Activated CD4-positive, alpha-beta T cell treated with anti-CD3 and anti-CD28 coated beads, Interleukin-2, amount 50 U/mL, for 1 hour (primary cell): ENCODE data around the gene CTSD.
"Not testable (repeated sequence)": the region's sequence is repeated elsewhere in the genome, so short reads cannot be mapped to it uniquely, and the experiment has no call there.

Source experiments
- DNase-seq: peaks from one replicate; pipeline ENCODE4 v3.0.0-alpha.2; 2020

CTSD gene

DNA sequence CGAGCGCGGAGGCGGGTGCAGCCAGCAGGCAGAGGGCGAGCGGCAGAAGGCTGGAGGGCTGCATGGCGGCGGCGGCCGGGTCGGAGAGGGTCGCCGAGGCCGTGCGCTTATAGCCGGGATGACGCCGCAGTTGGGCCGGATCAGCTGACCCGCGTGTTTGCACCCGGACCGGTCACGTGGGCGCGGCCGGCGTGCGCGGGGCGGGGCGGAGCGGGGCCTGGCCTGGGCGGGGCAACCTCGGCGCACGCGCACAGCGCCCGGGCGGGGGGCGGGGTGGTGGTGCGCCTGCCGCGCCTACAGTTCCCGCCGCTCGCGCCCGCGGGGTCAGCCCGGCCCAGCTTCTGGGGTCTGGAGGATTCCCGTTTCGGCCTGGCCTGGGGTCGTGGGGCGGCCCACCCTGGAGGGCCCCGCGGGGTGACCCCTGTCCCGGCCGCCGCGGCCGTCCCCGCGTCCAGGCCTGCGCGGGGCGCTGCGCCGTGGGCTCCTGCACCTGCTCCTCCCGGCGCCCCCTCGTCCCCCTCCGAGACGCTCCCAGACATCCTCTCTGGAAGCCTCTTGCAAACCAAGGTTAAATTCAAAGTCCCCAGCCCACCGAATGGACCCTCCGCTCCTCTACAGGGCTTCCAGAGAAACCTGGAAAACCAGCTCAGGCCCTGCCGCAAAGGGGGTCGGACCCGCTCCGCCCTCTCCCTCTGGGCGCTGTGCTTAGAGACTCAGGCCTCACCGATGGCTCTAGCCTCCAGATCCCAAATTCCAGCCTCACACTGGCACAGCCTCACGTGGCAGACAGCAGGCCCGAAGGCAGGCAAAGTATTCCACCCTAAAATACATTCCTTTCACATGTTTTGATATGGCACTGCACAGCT is at the start of gene CTSD:
Gene CTSD (minus strand): TSS at position 132 of the 866 bp plus-strand sequence. CDS start 68 bp downstream, at position 64.
- peak; percentile 84 for DNase-seq

DNA sequence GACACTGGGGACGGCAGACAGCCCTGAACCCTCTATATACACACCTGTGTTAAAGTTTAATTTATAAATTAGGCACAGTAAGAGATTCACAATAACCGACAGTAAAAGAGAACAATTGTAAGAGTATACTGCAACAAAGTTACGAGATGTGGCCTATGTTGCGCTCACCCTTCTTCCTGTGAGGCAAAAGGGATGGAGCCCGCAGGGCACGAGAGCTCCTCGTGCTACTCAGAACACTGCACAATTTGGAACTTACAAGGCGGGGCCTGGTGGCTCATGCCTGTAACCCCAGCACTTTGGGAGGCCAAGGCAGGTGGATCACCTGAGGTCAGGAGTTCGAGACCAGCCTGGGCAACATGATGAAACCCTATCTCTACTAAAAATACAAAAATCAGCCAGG is 49.6 kb upstream of the CTSD start:
- not testable (repeated sequence) for DNase-seq

DNA sequence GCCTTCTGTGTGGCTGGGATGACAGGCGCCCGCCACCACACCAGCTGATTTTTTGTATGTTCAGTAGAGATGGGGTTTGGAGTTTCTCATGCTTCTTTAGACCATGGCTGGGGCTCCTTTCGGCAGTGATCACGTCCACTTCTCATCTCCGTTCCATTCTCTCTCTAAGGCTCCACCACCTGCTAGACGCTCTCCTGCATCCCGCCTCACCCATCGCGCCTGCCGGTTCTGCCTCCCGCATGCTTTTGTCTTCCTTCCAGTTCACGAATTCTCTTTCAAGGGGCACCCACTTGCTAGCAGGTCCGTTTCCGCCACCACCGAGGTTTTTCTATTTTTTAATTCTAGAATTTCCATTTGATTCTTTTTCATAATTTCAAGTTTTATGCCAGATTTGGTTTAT is 49.1 kb upstream of the CTSD start:
- no peak for DNase-seq

DNA sequence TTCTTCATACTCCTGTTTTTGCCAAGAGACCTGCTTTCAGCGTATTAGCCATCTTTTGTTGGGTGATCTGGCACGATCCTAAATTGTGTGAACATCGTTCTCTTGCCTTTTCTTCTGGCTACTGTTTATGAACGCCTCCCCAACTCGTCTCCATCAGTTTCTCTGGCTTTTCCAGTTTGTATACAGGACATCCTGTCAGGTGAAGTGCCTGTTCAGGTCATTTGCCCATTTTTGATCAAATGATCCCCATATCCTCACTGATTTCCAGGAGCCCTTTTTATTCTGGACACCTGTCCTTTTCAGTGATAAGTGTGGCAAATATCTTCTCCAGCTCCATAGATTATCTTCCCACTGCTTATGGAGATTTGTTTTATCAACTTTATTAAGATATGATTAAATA is 48.5 kb upstream of the CTSD start:
- DNase-seq = no peak

DNA sequence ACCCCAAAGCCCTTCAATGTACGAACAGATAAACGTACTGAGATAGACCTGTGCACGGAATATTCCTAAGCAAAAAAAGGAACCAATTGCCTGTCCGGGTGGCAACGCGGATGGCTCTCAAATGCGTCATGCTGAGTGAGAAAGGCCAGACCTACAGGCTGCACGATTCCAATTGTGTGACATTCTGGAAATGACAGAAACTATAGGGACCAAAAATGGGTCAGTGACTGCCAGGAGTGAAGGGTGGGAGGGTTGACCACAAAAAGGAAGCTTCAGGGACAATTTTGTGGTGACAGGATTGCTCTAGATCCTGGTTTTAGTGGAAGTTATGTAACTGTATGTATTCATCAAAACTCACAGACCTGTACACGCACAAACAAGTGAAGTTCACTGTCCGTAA is 47.0 kb upstream of the CTSD start:
- DNase-seq = no peak

DNA sequence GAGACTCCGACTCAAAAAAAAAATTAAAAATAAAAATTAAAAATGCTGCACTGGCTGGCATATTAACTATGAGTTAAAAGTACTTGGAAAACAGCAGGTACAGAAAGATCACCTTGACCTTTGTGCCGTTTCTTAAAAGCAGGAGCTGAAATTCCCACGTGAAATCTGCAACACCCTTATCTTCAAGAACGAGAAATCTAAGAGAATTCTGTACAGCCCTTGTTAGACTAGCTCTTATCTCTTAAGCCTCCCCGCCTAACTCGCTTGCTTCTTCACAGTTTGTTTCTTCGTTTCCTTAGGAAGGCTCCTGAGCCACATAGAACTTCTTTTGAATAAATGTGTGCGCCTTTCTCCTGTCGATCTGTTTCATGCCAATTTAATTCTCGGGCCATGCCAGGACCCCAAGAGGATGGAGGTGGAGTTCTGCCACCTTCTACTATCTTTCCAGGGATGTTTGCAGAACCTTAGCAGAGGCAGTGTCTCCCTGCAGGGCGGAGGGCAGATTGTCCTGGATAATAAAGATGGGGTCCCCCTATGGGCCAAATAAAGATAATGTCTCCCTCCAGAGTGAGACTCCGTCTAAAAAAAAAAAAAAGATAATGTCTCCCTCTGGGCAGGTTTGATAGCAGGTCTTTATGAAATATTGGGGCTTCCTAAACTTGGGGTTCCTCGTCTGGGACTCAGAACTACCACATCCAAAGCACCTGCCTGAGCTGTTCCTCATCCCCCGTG is 43.7 kb upstream of the CTSD start:
- DNase-seq = no peak

DNA sequence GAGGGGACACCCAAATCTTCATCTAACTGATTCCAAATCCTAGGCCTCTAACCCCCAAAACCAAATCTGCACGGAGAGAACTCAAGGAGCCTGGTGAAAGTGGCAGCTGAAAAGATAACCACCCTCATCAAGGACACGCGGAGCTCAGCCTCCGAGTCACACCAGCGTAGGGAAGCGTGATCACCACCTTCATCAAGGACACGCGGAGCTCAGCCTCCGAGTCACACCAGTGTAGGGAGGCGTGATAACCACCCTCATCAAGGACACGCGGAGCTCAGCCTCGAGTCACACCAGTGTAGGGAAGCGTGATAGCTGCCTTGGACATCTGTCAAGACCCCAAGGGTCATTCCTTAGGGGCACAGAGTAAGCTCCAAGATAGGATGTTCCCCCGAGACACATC is 41.8 kb upstream of the CTSD start:
- no peak for DNase-seq

DNA sequence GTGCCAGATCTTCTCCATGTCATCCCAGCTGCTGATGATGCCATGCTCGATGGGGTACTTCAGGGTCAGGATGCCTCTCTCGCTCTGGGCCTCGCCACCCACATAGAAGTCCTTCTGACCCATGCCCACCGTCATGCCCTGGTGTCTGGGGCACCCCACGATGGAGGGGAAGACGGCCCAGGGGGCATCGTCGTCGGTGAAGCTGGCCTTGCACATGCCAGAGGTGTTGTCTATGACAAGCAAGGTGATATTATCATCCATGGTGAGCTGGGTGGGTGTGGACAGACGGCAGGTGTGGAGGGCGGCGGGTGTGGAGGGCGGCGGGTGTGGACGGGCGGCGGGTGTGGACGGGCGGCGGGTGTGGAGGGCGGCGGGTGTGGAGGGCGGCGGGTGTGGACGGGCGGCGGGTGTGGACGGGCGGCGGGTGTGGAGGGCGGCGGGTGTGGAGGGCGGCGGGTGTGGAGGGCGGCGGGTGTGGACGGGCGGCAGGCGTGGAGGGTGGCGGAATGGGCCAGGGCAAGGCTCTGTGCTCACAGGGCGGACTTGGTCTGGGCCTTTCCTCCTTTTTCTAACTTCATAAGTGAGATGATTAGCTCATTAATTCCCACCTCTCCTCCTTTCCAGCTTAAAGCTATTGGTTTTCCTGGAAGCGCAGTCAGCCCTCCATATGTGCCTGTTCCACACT is 40.2 kb upstream of the CTSD start:
- not testable (repeated sequence) for DNase-seq

DNA sequence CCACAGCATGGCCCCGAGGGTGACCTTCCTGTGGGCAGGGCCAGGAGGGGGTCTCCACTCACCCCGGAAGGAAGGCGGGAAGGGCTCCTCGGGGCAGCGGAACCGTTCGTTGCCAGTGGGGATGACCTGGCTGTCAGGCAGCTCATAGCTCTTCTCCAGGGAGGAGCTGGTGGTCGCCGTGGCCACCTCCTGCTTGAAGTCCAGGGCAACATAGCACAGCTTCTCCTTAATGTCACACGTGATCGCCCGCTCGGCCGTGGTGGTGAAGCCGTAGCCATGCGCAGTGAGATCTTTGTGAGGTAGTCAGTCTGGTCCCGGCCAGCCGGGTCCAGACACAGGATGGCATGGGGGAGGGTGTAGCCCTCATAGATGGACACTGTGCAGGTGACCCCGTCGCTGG is 39.5 kb upstream of the CTSD start:
- DNase-seq = no peak

DNA sequence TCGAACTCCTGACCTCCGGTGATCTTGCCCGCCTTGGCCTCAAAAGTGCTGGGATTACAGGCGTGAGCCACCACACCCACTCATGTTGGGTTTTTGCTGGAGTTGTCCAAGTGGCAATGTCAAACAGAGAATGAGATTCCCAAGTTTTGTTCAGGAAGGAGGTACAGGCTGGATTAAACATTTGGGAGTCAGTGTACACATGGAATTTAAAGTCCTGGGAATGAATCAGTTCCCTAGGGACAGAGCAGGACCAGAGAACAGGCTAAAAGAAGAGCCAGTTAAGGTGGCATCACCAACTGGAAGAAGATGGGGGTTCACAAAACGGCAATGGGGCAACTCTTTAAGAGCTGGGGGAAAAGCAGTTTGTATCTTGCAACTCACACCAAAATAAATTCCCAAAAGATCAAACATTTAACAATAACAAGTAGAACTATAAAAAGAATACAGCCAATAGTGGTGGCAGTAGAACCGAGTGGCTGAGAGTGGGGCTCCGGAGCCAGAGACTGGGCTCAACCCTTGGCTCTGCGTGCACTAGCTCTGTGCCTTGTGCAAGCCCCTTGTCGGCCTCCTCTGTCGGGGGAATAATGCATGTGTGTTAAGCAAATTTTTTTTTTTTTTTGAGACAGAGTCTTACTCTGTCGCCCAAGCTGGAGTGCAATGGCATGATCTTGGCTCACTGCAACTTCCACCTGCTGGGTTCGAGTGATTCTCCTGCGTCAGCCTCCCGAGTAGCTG is 33.8 kb upstream of the CTSD start:
- DNase-seq = no peak

DNA sequence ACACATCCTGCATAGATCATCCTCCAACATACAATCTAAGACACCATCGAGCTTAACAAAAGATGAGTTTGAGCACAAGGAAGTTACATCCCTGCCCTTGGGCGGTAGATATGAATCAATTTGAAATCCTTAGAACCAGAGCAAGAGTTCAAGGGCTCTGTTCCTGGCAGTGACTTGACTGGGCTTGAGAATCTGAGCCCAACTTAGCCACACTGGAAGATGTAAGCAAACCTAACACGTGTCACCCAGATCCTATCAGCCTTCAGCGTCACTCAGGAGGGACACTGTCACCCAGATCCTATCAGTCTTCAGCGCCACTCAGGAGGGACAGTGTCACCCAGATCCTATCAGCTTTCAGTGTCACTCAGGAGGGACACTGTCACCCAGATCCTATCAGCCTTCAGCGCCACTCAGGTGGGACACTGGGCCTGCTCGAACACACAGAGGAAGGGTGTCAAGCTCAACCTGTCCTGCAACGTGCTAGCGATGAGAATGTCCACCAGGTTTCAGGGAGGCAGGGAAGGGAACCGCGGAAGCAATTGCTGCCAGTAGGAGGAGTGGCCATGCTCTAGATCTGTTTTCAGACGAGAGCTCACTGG is 32.8 kb upstream of the CTSD start:
- no peak for DNase-seq

DNA sequence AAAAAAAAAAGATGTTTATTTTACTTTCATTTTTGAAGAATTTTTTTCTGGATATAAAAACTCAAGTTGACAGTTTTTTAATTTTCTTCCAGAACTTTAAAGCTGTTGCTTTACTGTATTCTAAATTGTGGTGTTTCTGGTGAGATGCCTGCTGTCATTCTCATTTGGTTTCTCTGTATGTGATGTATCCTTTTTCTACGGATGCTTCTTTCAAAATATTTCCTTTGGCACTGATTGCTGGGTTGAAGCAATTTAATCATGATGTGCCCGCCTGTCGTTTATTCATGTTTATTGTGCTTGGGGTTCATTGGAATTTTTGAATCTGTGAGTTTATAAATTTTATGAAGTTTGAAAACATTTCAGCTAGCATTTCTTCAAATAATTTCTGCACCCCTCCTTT is 29.4 kb upstream of the CTSD start:
- no peak for DNase-seq

DNA sequence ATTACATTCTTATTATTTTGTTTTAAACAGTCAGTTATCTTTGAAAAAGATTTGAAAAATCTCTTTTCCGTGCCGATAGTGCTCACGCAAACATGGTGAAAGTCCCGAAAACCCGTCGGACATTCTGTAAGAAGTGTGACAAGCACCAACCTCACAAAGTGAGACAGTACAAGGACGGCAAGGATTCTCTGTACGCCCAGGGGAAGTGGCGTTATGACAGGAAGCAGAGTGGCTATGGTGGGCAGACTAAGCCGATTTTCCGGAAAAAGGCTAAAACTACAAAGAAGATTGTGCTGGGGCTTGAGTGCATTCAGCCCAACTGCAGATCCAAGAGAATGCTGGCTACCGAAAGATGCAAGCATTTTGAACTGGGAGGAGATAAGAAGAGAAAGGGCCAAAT is 28.7 kb upstream of the CTSD start:
- DNase-seq = no peak

DNA sequence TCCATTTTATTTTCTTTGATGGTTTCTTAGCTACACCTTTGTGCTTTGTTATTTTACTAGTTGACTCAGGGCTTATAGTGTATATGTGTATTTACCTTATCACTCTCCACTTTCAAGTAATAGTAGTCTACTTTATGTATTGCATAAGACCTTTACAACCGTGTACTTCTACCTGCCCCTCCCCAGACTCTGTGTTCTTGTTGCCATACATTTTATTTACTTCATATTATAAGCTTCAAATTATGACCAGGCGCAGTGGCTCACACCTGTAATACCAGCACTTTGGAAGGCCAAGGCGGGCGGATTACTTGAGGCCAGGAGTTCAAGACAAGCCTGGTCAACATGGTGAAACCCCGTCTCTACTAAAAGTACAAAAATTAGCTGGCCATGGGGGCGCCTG is 28.2 kb upstream of the CTSD start:
- DNase-seq = no peak

DNA sequence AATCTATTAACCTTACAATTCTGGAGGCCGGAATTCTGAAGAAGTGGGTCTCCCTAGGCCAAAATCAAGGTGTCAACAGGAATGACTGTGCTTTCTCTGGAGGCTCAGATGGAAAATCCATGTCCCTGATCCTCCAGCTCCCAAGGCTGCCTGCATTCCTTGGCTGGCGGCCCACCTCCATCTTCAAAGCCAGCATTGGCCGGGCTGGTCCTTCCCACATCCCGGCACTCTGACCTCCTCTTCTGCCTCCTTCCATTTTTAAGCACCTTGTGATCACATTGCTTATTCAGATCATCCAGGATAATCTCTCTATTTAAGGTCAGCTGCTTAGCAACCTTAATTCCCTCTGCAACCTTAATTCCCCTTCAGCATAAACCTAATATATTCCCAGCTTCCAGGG is 22.7 kb upstream of the CTSD start:
- DNase-seq = no peak

DNA sequence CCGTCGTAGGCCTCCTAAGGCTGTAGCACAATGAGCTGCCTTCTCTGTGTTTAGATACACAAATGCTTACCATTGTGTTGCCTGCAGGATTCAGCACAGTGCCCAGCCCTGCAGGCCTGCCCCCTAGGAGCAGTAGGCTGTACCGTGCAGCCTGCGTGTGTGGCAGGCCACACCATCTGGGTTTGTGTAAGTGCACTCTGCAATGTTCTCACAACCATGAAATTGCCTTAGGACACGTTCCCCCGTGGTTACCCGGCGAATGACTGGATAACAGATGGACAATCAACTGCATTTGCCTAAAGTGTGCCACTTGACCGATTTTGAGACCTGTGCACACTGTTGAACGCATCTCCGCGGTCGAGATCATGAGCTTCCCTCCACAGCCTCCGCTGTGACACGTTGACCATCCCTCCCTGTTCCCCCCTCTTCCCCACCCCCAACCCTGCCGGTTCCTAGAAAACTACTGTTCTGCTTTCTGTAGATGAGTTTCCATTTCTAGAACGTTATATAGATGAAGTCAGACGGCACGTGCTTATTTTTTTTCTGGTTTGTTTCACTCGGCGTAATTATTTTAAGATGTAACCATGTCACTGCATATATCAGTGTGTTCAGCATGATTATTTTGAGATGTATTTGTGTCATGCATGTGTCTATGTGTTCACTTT is 22.2 kb upstream of the CTSD start:
- DNase-seq = no peak

DNA sequence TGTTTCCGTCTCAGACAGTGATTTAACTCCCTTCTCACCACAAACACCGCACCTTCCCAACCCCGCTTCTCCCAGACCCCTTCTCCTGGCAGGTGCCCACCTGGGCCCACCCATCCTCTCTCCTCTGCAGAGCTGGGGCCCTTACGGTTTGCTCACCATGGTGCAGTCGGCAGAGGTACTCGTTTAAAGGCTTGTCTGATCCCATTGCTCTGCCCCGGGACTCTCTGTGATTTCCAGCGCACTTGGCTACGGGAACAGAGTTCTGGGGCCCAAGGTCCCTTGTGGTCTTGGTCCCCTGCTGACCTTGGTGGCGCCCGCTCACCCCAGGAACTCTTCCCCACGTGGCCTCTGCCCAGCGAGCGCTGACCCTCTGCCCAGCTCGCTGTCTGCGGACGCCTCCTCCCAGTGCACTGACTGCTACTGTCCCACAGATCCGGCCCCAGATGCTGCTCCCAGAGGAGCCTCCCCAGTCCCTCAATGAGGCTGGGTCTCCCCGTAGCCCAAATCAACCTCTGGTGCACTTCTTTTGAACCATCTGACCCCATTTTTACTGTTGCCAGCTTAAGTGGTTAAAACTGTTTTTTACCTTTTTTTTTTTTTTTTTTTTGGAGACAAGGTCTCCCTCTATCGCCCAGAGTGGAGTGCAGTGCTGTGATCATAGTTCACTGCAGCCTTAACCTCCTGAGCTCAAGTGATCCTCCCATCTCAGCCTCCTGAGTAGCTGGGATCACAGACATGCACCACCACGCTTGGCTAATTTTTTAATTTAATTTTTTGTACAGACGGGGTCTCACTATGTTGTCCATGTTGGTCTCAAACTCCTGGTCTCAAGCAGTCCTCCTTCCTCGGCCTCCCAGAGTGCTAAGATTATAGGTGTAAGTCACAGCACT is 21.3 kb upstream of the CTSD start:
- DNase-seq = no peak

DNA sequence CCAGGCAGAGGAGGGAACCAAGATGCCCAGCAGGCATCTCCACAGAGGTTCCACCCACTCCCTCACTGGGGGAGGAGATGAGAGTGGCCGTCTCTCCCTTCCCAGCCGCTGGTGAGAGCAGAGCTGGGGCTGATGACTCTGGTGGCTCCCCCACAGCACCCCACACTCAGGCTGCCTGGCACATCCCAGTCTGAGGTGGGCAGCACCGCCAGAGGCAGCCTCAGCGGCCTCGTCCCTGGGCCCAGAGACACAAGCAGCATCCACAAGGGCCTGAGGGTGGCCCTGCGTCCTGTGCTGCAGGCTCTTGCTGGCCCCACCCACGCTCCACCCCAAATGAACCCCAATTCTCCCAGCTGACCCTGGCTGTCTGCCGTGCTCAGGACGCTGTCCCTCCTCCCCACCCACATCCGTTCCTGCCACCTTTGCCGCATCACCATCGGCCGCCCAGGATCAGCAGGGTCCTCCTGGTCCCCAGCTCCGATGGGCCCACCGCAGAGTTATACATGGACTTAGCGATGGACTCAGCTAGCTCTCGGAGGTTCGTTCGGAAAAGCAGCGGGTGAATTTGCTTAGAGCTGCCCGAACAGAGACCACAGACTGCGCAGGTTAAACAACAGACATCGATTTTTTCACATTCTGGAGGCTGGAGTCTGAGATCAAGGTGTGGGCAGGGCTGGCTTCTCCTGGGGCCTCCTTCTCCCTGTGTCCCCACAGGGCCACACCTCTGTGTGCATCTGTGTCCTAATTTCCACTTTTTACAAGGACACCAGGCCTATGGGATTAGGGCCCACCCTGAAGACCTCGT is 20.2 kb upstream of the CTSD start:
- no peak for DNase-seq

DNA sequence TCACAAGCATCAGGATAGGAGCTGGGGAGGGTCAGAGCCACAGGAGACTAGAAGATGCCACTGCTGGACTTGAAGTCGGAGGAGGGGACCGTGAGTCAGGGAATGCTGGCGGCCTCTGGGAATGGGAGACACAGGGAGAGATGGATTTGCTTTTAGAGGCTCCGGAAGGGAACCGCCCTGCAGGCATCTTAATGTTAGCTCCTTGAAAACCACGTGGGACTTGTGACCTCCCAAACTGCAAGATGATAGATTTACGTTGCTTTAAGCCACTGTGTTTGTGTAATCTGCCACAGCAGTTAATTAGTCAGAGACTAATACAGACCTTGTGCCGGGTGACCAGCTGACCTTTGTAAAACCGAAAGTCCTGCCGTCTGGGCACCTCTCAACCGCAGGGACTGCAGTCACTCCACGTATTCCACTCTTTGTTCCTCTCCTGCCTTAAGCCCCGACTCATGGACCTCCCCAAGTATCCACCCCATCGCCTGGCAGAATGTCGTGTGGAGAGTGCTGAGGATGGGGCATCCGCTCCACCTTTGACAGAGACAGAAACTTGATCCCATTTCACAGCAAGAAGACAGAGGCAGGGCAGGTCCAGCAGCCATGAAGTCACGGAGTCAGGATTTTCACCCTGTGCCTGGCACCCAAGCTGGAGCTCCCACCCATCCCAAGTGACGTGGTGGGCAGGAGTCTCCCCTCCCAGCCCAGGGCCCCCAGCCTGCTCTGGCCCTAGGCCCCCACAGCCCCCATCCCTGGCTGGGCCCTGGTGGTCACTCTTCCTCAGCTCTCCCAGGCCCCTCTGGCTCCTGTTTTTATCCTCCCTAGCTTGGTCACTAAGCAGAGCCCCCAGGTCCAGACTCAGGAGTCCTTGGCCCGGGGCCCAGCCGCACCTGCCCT is 19.4 kb upstream of the CTSD start:
- DNase-seq = no peak
